Panc1 (cell line): Measurements from ENCODE around the gene MRPL4. TPM values are rescaled to one million over a fixed set of nuclear protein-coding genes. Genes with fewer than 3 reads are reported as not detected.

Source experiments
- ATAC-seq: fragments of 200-7000 bp; cut with Tn5 transposase; 2 replicates; pipeline ENCODE4 v1.9.1; 2020; ENCODE audit warnings: mild to moderate bottlenecking, moderate library complexity
- BruUV-seq: library from RNA; stranded (reverse); fragments of 400-500 nt; replicated peaks from 2 replicates; lab custom pipeline; 2021; lab: Mats Ljungman, UMichigan
- CTCF ChIA-PET: fragments of 300-600 bp; sonication (Branson Sonifier 250); formaldehyde crosslinking; loops from one replicate; lab custom pipeline; 2022; ENCODE audit warnings: antibody characterized with exemption; lab: Charles Lee
- POLR2A ChIA-PET: fragments of 300-600 bp; sonication (Branson Sonifier 250); formaldehyde crosslinking; loops from one replicate; lab custom pipeline; 2022; ENCODE audit warnings: antibody characterized with exemption; lab: Charles Lee
- DNase-seq: peaks from one replicate; pipeline ENCODE4 v3.0.0-alpha.2; 2010; ENCODE audit warnings: low read depth, low spot score
- H3K27ac ChIP-seq: 2 replicates; pipeline ENCODE4 v1.5.1; 2011; ENCODE audit warnings: mild to moderate bottlenecking, low read length, inconsistent platforms
- H3K27me3 ChIP-seq: fragments of 200-500 bp; sonication (Bioruptor generic); 2 replicates; pipeline ENCODE4 v1.6.0; 2014; ENCODE audit warnings: low read length, inconsistent platforms; ENCODE audit not compliant: control insufficient read depth, insufficient read depth
- H3K36me3 ChIP-seq: fragments of 200-500 bp; sonication (Bioruptor generic); 2 replicates; pipeline ENCODE4 v1.5.1; 2014; ENCODE audit warnings: inconsistent platforms, mild to moderate bottlenecking, low read length, moderate library complexity; ENCODE audit not compliant: control insufficient read depth, insufficient read depth
- H3K4me1 ChIP-seq: 2 replicates; pipeline ENCODE4 v1.5.1; 2011; ENCODE audit warnings: inconsistent platforms, mild to moderate bottlenecking, low read length, moderate library complexity; ENCODE audit not compliant: control insufficient read depth, insufficient read depth
- H3K4me3 ChIP-seq, 2 experiments: 2 replicates each; pipeline ENCODE4 v1.5.1; 2011 to 2012; ENCODE audit warnings: low read depth in 2 of 2, low read length in 2 of 2, mild to moderate bottlenecking in 2 of 2, inconsistent platforms in 1 of 2, moderate library complexity in 1 of 2
- H3K9me3 ChIP-seq: fragments of 200-500 bp; sonication (Bioruptor generic); 2 replicates; pipeline ENCODE4 v1.5.1; 2014; ENCODE audit warnings: low read depth, mild to moderate bottlenecking, inconsistent platforms, low read length, moderate library complexity; ENCODE audit not compliant: control insufficient read depth, insufficient read depth
- CTCF ChIP-seq: fragments of 450-650 bp; IDR thresholded peaks from 2 replicates; pipeline ENCODE4 v1.5.1; 2017; ENCODE audit warnings: mild to moderate bottlenecking
- POLR2AphosphoS5 ChIP-seq: IDR thresholded peaks from 2 replicates; pipeline ENCODE4 v1.6.1; 2012; ENCODE audit warnings: mild to moderate bottlenecking, low read depth, low read length, moderate library complexity
- REST ChIP-seq, 2 experiments: IDR thresholded peaks; 2 replicates each; pipeline ENCODE4 v1.6.1; 2011 to 2012; ENCODE audit warnings: low read depth in 2 of 2, control low read depth in 1 of 2, low read length in 1 of 2, mild to moderate bottlenecking in 1 of 2, moderate library complexity in 1 of 2; ENCODE audit not compliant: insufficient read depth in 1 of 2
- SIN3A ChIP-seq: IDR thresholded peaks from 2 replicates; pipeline ENCODE4 v1.6.1; 2012; ENCODE audit warnings: low read depth, mild to moderate bottlenecking, low read length, moderate library complexity, borderline replicate concordance; ENCODE audit not compliant: insufficient read depth
- TCF7L2 ChIP-seq: IDR thresholded peaks from 2 replicates; pipeline ENCODE4 v1.6.1; 2011; ENCODE audit warnings: mild to moderate bottlenecking, low read depth, low read length, inconsistent platforms
- in situ Hi-C: cut with HindIII; loops from 2 replicates; pipeline ENCODE4 v1.10.0; 2016; ENCODE audit warnings: low sequenced_read_pairs, low pct_unique_long_range_greater_than_20kb
- intact Hi-C: fragments of 100-400 bp; cut with micrococcal nuclease; formaldehyde crosslinking; loops from one replicate; pipeline ENCODE4 v1.10.0; 2022; ENCODE audit not compliant: unreplicated experiment
- total RNA-seq: library from RNA; stranded (reverse); gene quantifications from one replicate; pipeline ENCODE4 v1.2.1, GENCODE V29; 2021; ENCODE audit not compliant: unreplicated experiment

MRPL4 gene
- total RNA-seq, 1 experiment from 2014 or later, result 62.8 TPM

- CTCF ChIA-PET, result no interaction called here
- no peaks in the 10 kb centered on the region for H3K36me3 ChIP-seq
- no peak for TF ChIP-seq POLR2AphosphoS5
- TF ChIP-seq CTCF, result no peak
- no peak for TF ChIP-seq TCF7L2
- TF ChIP-seq REST (IDR thresholded peaks at IDR 0.05; ENCODE audit: insufficient read depth in 1 of 2, low read depth in 2 of 2, low read length in 1 of 2), result no peak
- TF ChIP-seq SIN3A, result no peak
- DNase-seq, result no peak
- POLR2A ChIA-PET, result no interaction called here
- in situ Hi-C loops (no loop called here), intact Hi-C loops (no loop called here)
- no peaks in the 10 kb centered on the region for H3K9me3 ChIP-seq
- H3K4me1 ChIP-seq, result no peaks in the 10 kb centered on the region
- H3K4me3 ChIP-seq, result no peak overlapping the region
- no peaks in the 10 kb centered on the region for H3K27me3 ChIP-seq
- ATAC-seq, result no peak
- H3K27ac ChIP-seq, result no peak overlapping the region
- no TSS peak for BruUV-seq
These were observed 45.0 kb upstream of the MRPL4 start for GRCh38 chr19:10207026-10207425.

- intact Hi-C loops (no loop called here), in situ Hi-C loops (no loop called here)
- no TSS peak for BruUV-seq
- ATAC-seq (no peak), DNase-seq (no peak)
- ChIA-PET CTCF (interaction anchor here (0.6 kb wide), 1 partner anchor 370 kb away, joined by 13 read pairs; no protein-coding TSS in a partner anchor), POLR2A (no interaction called here)
- Histone ChIP-seq H3K4me1 (no peaks in the 10 kb centered on the region), H3K36me3 (no peaks in the 10 kb centered on the region), H3K27me3 (no peaks in the 10 kb centered on the region), H3K9me3 (no peaks in the 10 kb centered on the region), H3K4me3 (no peak overlapping the region), H3K27ac (no peak overlapping the region)
- TF ChIP-seq POLR2AphosphoS5 (no peak), TCF7L2 (no peak), CTCF (no peak), SIN3A (no peak), REST (IDR thresholded peaks at IDR 0.05; ENCODE audit: insufficient read depth in 1 of 2, low read depth in 2 of 2, low read length in 1 of 2) (no peak)
These were observed 42.7 kb upstream of the MRPL4 start for GRCh38 chr19:10209315-10209714.
